ENCODE measurements around the gene PLVAP. TPM values are rescaled to one million over a fixed set of nuclear protein-coding genes. Genes with fewer than 3 reads are reported as not detected.

PLVAP gene
- total RNA-seq, 1 donor from 2014 or later = 0.08 TPM

GRCh38 chr19:17325133-17325532 is 52.0 kb downstream of the PLVAP start:
- no peaks in the 10 kb centered on the region for H3K9me3 Mint-ChIP-seq
- no peak overlapping the region for H3K4me3 Mint-ChIP-seq
- H3K27ac Mint-ChIP-seq = no peak overlapping the region
- peaks cover 8% of the 10 kb centered on the region for H3K36me3 Mint-ChIP-seq (ENCODE audit: low read depth)
- no peaks in the 10 kb centered on the region for H3K4me1 Mint-ChIP-seq (ENCODE audit: low read depth)
- peaks cover 4% of the 10 kb centered on the region for H3K27me3 Mint-ChIP-seq (ENCODE audit: insufficient read depth)
- no peak for DNase-seq (ENCODE audit: low spot score)
- intact Hi-C loops (cut with micrococcal nuclease) = no loop called here

GRCh38 chr19:17324357-17325114 is 52.6 kb downstream of the PLVAP start:
- H3K9me3 Mint-ChIP-seq = no peaks in the 10 kb centered on the region
- peaks cover 11% of the 10 kb centered on the region for H3K36me3 Mint-ChIP-seq (ENCODE audit: low read depth)
- intact Hi-C loops (cut with micrococcal nuclease) = no loop called here
- DNase-seq (ENCODE audit: low spot score) = no peak
- no peak overlapping the region for H3K27ac Mint-ChIP-seq
- no peaks in the 10 kb centered on the region for H3K27me3 Mint-ChIP-seq (ENCODE audit: insufficient read depth)
- H3K4me1 Mint-ChIP-seq (ENCODE audit: low read depth) = no peaks in the 10 kb centered on the region
- H3K4me3 Mint-ChIP-seq = no peak overlapping the region

- Mint-ChIP-seq H3K27me3 (ENCODE audit: insufficient read depth) (no peaks in the 10 kb centered on the region), H3K4me3 (no peak overlapping the region), H3K4me1 (ENCODE audit: low read depth) (no peaks in the 10 kb centered on the region), H3K9me3 (no peaks in the 10 kb centered on the region), H3K36me3 (ENCODE audit: low read depth) (peaks cover 11% of the 10 kb centered on the region), H3K27ac (no peak overlapping the region)
- DNase-seq (ENCODE audit: low spot score) = no peak
- intact Hi-C loops (cut with micrococcal nuclease) = no loop called here
These were observed 53.2 kb downstream of the PLVAP start for GRCh38 chr19:17323964-17324332.

- Mint-ChIP-seq H3K4me1 (ENCODE audit: low read depth) (no peaks in the 10 kb centered on the region), H3K9me3 (no peaks in the 10 kb centered on the region), H3K4me3 (peak overlapping the region; percentile 42), H3K27ac (no peak overlapping the region), H3K36me3 (ENCODE audit: low read depth) (peaks cover 11% of the 10 kb centered on the region), H3K27me3 (ENCODE audit: insufficient read depth) (no peaks in the 10 kb centered on the region)
- DNase-seq (ENCODE audit: low spot score) = no peak
- intact Hi-C loops (cut with micrococcal nuclease) = no loop called here
These were observed 53.7 kb downstream of the PLVAP start for GRCh38 chr19:17323300-17323963.

GRCh38 chr19:17322854-17323253 is 54.3 kb downstream of the PLVAP start:
- peaks cover 11% of the 10 kb centered on the region for H3K36me3 Mint-ChIP-seq (ENCODE audit: low read depth)
- H3K4me1 Mint-ChIP-seq (ENCODE audit: low read depth) = no peaks in the 10 kb centered on the region
- no peaks in the 10 kb centered on the region for H3K9me3 Mint-ChIP-seq
- intact Hi-C loops (cut with micrococcal nuclease) = no loop called here
- no peak overlapping the region for H3K4me3 Mint-ChIP-seq
- H3K27ac Mint-ChIP-seq = no peak overlapping the region
- no peaks in the 10 kb centered on the region for H3K27me3 Mint-ChIP-seq (ENCODE audit: insufficient read depth)
- no peak for DNase-seq (ENCODE audit: low spot score)

- intact Hi-C loops (cut with micrococcal nuclease) = no loop called here
- Mint-ChIP-seq H3K27me3 (ENCODE audit: insufficient read depth) (no peaks in the 10 kb centered on the region), H3K36me3 (ENCODE audit: low read depth) (peaks cover 11% of the 10 kb centered on the region), H3K27ac (no peak overlapping the region), H3K4me3 (no peak overlapping the region), H3K4me1 (ENCODE audit: low read depth) (no peaks in the 10 kb centered on the region), H3K9me3 (no peaks in the 10 kb centered on the region)
- no peak for DNase-seq (ENCODE audit: low spot score)
These were observed 55.3 kb downstream of the PLVAP start for GRCh38 chr19:17321655-17322489.

- DNase-seq (ENCODE audit: low spot score) = no peak
- intact Hi-C loops (cut with micrococcal nuclease) = no loop called here
- no peaks in the 10 kb centered on the region for H3K27me3 Mint-ChIP-seq (ENCODE audit: insufficient read depth)
- H3K4me3 Mint-ChIP-seq = no peak overlapping the region
- peaks cover 18% of the 10 kb centered on the region for H3K36me3 Mint-ChIP-seq (ENCODE audit: low read depth)
- no peaks in the 10 kb centered on the region for H3K9me3 Mint-ChIP-seq
- no peak overlapping the region for H3K27ac Mint-ChIP-seq
- peaks cover 6% of the 10 kb centered on the region for H3K4me1 Mint-ChIP-seq (ENCODE audit: low read depth)
These were observed 56.7 kb downstream of the PLVAP start for GRCh38 chr19:17320435-17320834.

GRCh38 chr19:17319473-17320238 is 57.5 kb downstream of the PLVAP start:
- Mint-ChIP-seq H3K27me3 (ENCODE audit: insufficient read depth) (no peaks in the 10 kb centered on the region), H3K4me1 (ENCODE audit: low read depth) (peaks cover 7% of the 10 kb centered on the region), H3K9me3 (no peaks in the 10 kb centered on the region), H3K4me3 (no peak overlapping the region), H3K27ac (no peak overlapping the region), H3K36me3 (ENCODE audit: low read depth) (peaks cover 20% of the 10 kb centered on the region)
- no peak for DNase-seq (ENCODE audit: low spot score)
- intact Hi-C loops (cut with micrococcal nuclease) = no loop called here

GRCh38 chr19:17318966-17319365 is 58.2 kb downstream of the PLVAP start:
- Mint-ChIP-seq H3K4me3 (no peak overlapping the region), H3K27ac (no peak overlapping the region), H3K27me3 (ENCODE audit: insufficient read depth) (no peaks in the 10 kb centered on the region), H3K9me3 (no peaks in the 10 kb centered on the region), H3K4me1 (ENCODE audit: low read depth) (peaks cover 7% of the 10 kb centered on the region), H3K36me3 (ENCODE audit: low read depth) (peaks cover 22% of the 10 kb centered on the region)
- no peak for DNase-seq (ENCODE audit: low spot score)
- intact Hi-C loops (cut with micrococcal nuclease) = no loop called here

GRCh38 chr19:17314007-17314593 is 63.0 kb downstream of the PLVAP start:
- no peak for DNase-seq (ENCODE audit: low spot score)
- Mint-ChIP-seq H3K27ac (no peak overlapping the region), H3K9me3 (no peaks in the 10 kb centered on the region), H3K36me3 (ENCODE audit: low read depth) (peaks cover 17% of the 10 kb centered on the region), H3K4me3 (no peak overlapping the region), H3K4me1 (ENCODE audit: low read depth) (peaks cover 24% of the 10 kb centered on the region), H3K27me3 (ENCODE audit: insufficient read depth) (no peaks in the 10 kb centered on the region)
- intact Hi-C loops (cut with micrococcal nuclease) = no loop called here

- H3K4me3 Mint-ChIP-seq = peak overlapping the region; percentile 69
- no peak overlapping the region for H3K27ac Mint-ChIP-seq
- DNase-seq (ENCODE audit: low spot score) = no peak
- intact Hi-C loops (cut with micrococcal nuclease) = no loop called here
- peaks cover 21% of the 10 kb centered on the region for H3K36me3 Mint-ChIP-seq (ENCODE audit: low read depth)
- no peaks in the 10 kb centered on the region for H3K27me3 Mint-ChIP-seq (ENCODE audit: insufficient read depth)
- H3K4me1 Mint-ChIP-seq (ENCODE audit: low read depth) = peaks cover 32% of the 10 kb centered on the region
- H3K9me3 Mint-ChIP-seq = no peaks in the 10 kb centered on the region
These were observed 64.7 kb downstream of the PLVAP start for GRCh38 chr19:17312189-17313113.
